MM.1S (cell line): Measurements from ENCODE around the gene LHX1.

Experiments
- DNase-seq: peaks from one replicate; pipeline ENCODE4 v3.0.0-alpha.2; 2015
- H2AFZ ChIP-seq: fragments of 300-600 bp; sonication (generic); 2 replicates; pipeline ENCODE4 v1.6.0; 2016; ENCODE audit warnings: antibody characterized with exemption, low read length
- H3F3A ChIP-seq: fragments of 300-600 bp; sonication (generic); 2 replicates; pipeline ENCODE4 v1.6.1; 2016; ENCODE audit warnings: mild to moderate bottlenecking, antibody characterized with exemption, low read length, moderate library complexity, mixed read lengths; ENCODE audit not compliant: insufficient read depth
- H3K27ac ChIP-seq: fragments of 300-600 bp; sonication (generic); 2 replicates; pipeline ENCODE4 v1.5.1; 2016; ENCODE audit warnings: mild to moderate bottlenecking, low read length
- H3K27me3 ChIP-seq: fragments of 300-600 bp; sonication (generic); replicated peaks from 2 replicates; pipeline ENCODE4 v1.6.0; 2016; ENCODE audit warnings: low read length; ENCODE audit not compliant: insufficient read depth
- H3K36me3 ChIP-seq: fragments of 300-600 bp; sonication (generic); replicated peaks from 2 replicates; pipeline ENCODE4 v1.6.1; 2016; ENCODE audit warnings: mild to moderate bottlenecking, low read length, mixed read lengths; ENCODE audit not compliant: insufficient read depth
- H3K4me1 ChIP-seq: fragments of 300-600 bp; sonication (generic); 2 replicates; pipeline ENCODE4 v1.6.1; 2016; ENCODE audit warnings: low read length, mixed read lengths
- H3K4me2 ChIP-seq: fragments of 300-600 bp; sonication (generic); 2 replicates; pipeline ENCODE4 v1.6.0; 2016; ENCODE audit warnings: low read depth, low read length
- H3K4me3 ChIP-seq: fragments of 300-600 bp; sonication (generic); 2 replicates; pipeline ENCODE4 v1.5.1; 2016; ENCODE audit warnings: low read length, mixed read lengths
- H3K79me2 ChIP-seq: fragments of 300-600 bp; sonication (generic); 2 replicates; pipeline ENCODE4 v1.6.1; 2016; ENCODE audit warnings: mixed run types, low read length, mixed read lengths
- H3K9ac ChIP-seq: fragments of 300-600 bp; sonication (generic); 2 replicates; pipeline ENCODE4 v1.6.1; 2016; ENCODE audit warnings: low read length, mixed read lengths
- H3K9me2 ChIP-seq: fragments of 300-600 bp; sonication (generic); replicated peaks from 2 replicates; pipeline ENCODE4 v1.6.1; 2016; ENCODE audit warnings: mild to moderate bottlenecking, low read length, mixed read lengths; ENCODE audit not compliant: insufficient read depth
- H3K9me3 ChIP-seq: fragments of 300-600 bp; sonication (generic); replicated peaks from 2 replicates; pipeline ENCODE4 v1.6.1; 2016; ENCODE audit warnings: mild to moderate bottlenecking, low read length, mixed read lengths; ENCODE audit not compliant: insufficient read depth
- H4K20me1 ChIP-seq: fragments of 300-600 bp; sonication (generic); 2 replicates; pipeline ENCODE4 v1.6.1; 2016; ENCODE audit warnings: mild to moderate bottlenecking, low read length, moderate library complexity, mixed read lengths; ENCODE audit not compliant: insufficient read depth
- EZH2 ChIP-seq: fragments of 300-600 bp; sonication (generic); optimal IDR thresholded peaks from 2 replicates; pipeline ENCODE3; 2017; ENCODE audit warnings: low read depth, mild to moderate bottlenecking, antibody characterized with exemption, low read length, mixed read lengths
- EZH2phosphoT487 ChIP-seq: fragments of 300-600 bp; sonication (generic); IDR thresholded peaks from 2 replicates; pipeline ENCODE4 v1.6.1; 2018; ENCODE audit warnings: antibody characterized with exemption, low read length
- TF ChIP-seq, protein P1 (sequence below): fragments of 300-600 bp; sonication (generic); IDR thresholded peaks from 2 replicates; pipeline ENCODE4 v1.5.1; 2016; ENCODE audit warnings: antibody characterized with exemption, low read length, mixed read lengths

Gene LHX1

DNA sequence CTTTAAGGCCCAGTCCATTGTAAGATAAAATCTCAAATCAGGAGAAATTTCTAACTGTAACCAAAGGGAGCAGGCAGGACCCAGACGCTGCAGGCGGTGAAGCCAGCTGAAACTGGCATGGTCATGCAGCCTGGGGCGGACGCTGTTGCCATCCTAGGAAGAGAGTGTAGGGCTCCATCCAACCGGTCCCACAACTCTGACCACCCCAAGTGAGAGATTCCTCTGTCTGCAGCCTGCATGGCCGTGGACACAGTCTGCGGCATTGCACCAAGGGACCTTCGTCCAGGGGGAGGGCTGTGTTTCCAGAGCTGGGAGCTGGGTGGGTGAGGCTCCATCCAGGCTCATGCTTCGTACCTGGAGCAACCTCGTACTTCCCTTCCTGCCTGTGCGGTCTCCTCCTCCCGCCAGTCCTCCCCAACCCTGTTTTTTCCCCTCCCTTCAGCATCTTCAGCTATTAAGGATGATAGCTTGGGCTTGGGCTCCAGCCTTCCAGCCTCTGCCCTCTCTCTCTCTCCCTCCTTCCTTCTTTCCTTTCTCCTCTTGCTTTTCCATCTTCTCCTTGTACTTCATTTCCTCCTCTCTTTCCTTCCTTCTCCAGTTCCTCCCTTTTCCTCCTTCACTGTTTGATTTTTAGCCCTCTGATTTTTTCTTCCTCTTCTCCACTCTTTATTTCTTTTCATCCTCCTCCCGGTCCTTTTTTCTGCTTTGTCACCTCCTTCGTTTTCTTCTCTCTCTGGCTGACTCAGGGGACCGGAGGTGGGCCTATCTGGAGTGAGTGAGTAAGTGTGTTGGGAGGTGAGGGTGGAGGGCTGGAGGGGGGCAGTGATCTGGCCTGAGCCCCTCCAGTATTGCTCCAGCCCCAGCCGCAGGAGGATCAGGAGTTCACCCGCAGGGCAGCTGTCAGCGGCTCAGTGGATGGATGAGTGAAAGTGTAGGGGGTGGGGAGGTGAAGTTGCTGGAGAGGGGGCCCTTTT is 17.0 kb upstream of the LHX1 start:
- no peak overlapping the region for H3K9ac ChIP-seq
- H3K9me3 ChIP-seq, result no peaks in the 10 kb centered on the region
- H3K36me3 ChIP-seq, result no peaks in the 10 kb centered on the region
- H3K27me3 ChIP-seq, result peaks cover 6% of the 10 kb centered on the region; the same call in 1 of the 2 replicates
- H3K4me2 ChIP-seq, result no peak overlapping the region
- no peak overlapping the region for H2AFZ ChIP-seq
- no peak overlapping the region for H3K27ac ChIP-seq
- H4K20me1 ChIP-seq, result no peaks in the 10 kb centered on the region
- H3K4me3 ChIP-seq, result no peak overlapping the region
- no peaks in the 10 kb centered on the region for H3K9me2 ChIP-seq
- H3F3A ChIP-seq, result no peaks in the 10 kb centered on the region
- TF ChIP-seq EZH2phosphoT487, result no peak
- no peak for TF ChIP-seq EZH2
- no peaks in the 10 kb centered on the region for H3K79me2 ChIP-seq
- no peaks in the 10 kb centered on the region for H3K4me1 ChIP-seq
- no peak for DNase-seq

DNA sequence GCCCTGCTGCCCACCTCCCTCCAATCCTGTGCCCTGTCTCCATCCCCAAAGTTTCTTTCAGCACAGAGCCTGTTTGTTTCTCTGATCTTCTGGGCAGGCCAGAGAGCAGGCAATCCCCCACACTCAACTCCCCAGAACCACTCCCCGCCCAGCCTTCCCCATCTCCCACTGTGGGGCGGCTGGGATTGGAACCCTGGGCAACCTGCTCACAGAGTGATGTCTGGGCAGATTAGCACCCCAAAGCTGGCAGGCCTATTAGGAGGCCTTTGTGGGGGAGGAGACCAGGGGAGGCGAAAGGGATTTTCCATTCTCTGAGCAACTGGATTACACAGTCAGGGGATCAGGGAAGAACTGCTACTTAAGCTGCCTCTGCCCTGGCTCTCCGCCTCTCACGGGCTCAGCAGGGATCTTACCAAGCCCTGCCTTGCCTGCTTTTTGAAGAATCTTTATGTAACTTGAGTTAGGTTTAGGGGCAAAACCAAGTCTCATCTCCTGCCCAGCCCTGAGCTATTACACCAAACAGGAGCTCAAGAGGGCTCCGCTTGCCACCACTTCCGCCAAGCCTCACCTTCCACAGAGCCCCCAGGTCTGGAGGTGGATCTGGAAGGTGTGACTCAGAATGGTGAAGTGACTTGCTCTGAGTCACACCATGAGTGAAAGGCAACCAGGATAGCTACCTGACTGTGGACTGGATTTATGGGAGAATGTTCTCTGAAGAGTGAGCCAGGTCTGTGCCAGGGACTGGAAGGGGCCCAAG is 16.0 kb upstream of the LHX1 start:
- Histone ChIP-seq H4K20me1 (no peaks in the 10 kb centered on the region), H3K9me2 (no peaks in the 10 kb centered on the region), H3K4me3 (no peak overlapping the region), H3K9ac (no peak overlapping the region), H3K79me2 (no peaks in the 10 kb centered on the region), H3K27ac (no peak overlapping the region), H3K27me3 (peaks cover 6% of the 10 kb centered on the region; the same call in 1 of the 2 replicates), H3K4me1 (no peaks in the 10 kb centered on the region), H3F3A (no peaks in the 10 kb centered on the region), H2AFZ (no peak overlapping the region), H3K36me3 (no peaks in the 10 kb centered on the region), H3K9me3 (no peaks in the 10 kb centered on the region), H3K4me2 (no peak overlapping the region)
- TF ChIP-seq EZH2 (no peak), EZH2phosphoT487 (no peak)
- TF ChIP-seq, protein P1, sequence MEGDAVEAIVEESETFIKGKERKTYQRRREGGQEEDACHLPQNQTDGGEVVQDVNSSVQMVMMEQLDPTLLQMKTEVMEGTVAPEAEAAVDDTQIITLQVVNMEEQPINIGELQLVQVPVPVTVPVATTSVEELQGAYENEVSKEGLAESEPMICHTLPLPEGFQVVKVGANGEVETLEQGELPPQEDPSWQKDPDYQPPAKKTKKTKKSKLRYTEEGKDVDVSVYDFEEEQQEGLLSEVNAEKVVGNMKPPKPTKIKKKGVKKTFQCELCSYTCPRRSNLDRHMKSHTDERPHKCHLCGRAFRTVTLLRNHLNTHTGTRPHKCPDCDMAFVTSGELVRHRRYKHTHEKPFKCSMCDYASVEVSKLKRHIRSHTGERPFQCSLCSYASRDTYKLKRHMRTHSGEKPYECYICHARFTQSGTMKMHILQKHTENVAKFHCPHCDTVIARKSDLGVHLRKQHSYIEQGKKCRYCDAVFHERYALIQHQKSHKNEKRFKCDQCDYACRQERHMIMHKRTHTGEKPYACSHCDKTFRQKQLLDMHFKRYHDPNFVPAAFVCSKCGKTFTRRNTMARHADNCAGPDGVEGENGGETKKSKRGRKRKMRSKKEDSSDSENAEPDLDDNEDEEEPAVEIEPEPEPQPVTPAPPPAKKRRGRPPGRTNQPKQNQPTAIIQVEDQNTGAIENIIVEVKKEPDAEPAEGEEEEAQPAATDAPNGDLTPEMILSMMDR, result no peak
- DNase-seq, result no peak

DNA sequence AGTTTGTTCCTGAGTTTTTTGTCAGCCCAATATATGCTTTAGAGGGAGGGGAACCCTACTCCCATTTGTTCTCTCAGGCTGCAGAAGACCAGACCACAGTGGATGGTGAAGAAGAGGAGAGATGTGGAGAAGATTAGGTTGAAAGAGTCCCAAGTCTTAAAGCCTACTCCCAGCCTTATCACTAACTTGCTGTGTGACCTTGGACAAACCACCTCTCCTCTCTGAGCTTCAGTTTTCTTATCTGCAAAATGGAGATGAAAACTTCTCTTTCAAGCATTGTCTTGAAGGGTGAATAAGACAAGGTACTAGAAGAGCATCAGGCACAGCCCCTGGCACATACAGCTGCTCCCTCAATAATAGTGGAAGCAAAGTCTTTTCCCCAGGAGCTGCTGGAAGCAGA is 15.1 kb upstream of the LHX1 start:
- H3K27me3 ChIP-seq, result peaks cover 6% of the 10 kb centered on the region; the same call in 1 of the 2 replicates
- H3F3A ChIP-seq, result no peaks in the 10 kb centered on the region
- H3K4me3 ChIP-seq, result no peak overlapping the region
- no peaks in the 10 kb centered on the region for H3K9me3 ChIP-seq
- H2AFZ ChIP-seq, result no peak overlapping the region
- H3K27ac ChIP-seq, result no peak overlapping the region
- no peaks in the 10 kb centered on the region for H3K79me2 ChIP-seq
- no peaks in the 10 kb centered on the region for H3K4me1 ChIP-seq
- no peaks in the 10 kb centered on the region for H3K9me2 ChIP-seq
- no peak for DNase-seq
- no peak overlapping the region for H3K9ac ChIP-seq
- TF ChIP-seq, protein P1, result no peak
- no peak for TF ChIP-seq EZH2
- TF ChIP-seq EZH2phosphoT487, result no peak
- H3K36me3 ChIP-seq, result no peaks in the 10 kb centered on the region
- H3K4me2 ChIP-seq, result no peak overlapping the region
- no peaks in the 10 kb centered on the region for H4K20me1 ChIP-seq
